Inflammatory macrophage treated with lipopolysaccharide for 4 hours (primary cell): ENCODE data around the gene ANKRD44.
"Not testable (repeated sequence)": the region's sequence is repeated elsewhere in the genome, so short reads cannot be mapped to it uniquely, and the experiment has no call there.

Experiments used
- DNase-seq: peaks from one replicate; pipeline ENCODE4 v3.0.0-alpha.2; 2020

ANKRD44 gene

DNA sequence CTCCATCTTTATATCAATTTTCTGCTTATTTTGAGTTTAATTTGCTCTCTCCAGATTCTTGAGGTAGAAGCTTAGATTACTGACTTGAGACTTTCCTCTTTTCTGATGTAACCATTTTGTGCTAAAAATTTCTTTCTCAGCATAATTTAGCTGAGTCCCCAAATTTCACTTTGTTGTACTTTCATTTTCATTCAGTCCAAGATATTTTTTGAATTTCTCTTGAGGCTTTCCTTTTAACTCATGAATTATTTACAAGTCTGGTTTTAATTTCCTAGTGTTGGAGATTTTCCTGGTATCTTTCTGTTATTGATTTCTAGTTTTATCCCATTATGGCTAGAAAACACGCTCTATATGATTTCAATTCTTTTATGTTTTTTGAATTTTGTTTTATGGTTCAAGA lies 239.4 kb downstream of the ANKRD44 start:
- peak; percentile 41 for DNase-seq

DNA sequence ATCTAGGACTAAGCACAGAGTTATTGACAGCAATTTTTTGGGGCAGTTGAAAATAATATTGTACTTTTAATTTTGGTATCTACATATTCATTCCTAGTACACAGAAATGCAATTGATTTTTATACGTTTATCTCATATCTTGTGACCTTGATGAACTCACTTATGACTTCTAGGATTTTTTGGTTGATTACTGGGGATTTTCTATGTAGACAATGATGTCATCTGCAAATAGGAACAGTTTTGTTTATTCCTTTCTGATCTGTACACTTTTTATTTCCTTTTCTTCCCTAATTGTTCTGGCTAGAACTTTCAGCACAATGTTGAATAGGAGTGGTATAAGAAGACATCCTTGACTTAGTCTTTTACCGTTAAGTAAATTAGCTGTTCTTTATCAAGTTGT lies 240.6 kb downstream of the ANKRD44 start:
- DNase-seq, result peak; percentile 43

DNA sequence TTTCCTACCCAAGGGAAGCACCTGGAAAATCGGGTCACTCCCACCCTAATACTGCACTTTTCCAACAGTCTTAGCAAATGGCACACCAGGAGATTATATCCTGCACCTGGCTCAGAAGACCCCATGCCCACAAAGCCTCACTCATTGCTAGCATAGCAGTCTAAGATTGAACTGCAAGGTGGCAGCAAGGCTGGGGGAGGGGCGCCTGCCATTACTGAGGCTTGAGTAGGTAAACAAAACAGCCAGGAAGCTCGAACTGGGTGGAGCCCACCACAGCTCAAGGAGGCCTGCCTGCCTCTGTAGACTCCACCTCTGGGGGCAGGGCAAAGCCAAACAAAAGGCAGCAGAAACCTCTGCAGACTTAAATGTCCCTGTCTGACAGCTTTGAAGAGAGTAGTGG lies 248.0 kb downstream of the ANKRD44 start:
- not testable (repeated sequence) for DNase-seq

DNA sequence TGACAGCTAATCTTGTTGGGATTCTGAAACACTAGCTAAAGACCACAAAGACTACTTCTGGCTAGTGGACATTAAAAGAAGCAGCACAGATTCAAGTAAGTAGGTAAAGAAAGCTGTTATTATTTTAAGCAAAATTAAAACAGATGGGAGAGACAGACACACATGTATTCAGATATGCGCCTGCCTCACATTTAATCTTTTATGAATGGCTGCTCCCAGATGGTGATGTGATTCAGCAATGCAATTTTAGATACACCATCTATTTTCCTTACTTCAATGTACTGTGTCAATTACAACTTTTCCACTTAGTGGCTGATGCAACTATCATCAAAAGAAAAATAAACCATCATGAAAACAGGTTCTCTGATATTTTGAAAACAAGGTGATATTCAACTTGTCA lies 251.1 kb downstream of the ANKRD44 start:
- DNase-seq, result no peak

- no peak for DNase-seq
Measured at GRCh38 chr2:197058777-197059300, 251.7 kb downstream of the ANKRD44 start.

DNA sequence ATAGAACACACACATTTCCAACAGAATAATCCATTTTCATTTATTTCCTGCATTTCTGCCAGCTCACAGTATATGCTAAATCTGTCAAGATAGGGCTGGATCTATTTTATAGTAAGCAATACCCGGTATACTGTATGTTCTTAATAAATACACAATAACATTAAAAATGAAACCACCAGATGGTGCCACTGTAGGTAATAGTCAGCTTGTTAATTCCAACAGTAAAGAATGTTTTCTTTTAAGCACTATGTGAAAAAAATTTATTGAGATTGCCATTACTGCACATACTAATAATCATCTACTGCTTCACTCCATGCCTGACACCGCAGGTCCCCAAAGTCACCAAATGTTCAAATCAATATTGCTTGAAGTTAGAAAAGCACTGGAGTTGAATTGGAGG lies 252.6 kb downstream of the ANKRD44 start:
- no peak for DNase-seq

- no peak for DNase-seq
Measured at GRCh38 chr2:197055045-197055444, 255.5 kb downstream of the ANKRD44 start.

GRCh38 chr2:197054437-197054836 lies 256.1 kb downstream of the ANKRD44 start:
- DNase-seq, result no peak

GRCh38 chr2:197052356-197052755 lies 258.2 kb downstream of the ANKRD44 start:
- DNase-seq, result no peak

- peak; percentile 15 for DNase-seq
Measured at GRCh38 chr2:197045115-197045514, 265.5 kb downstream of the ANKRD44 start.

DNA sequence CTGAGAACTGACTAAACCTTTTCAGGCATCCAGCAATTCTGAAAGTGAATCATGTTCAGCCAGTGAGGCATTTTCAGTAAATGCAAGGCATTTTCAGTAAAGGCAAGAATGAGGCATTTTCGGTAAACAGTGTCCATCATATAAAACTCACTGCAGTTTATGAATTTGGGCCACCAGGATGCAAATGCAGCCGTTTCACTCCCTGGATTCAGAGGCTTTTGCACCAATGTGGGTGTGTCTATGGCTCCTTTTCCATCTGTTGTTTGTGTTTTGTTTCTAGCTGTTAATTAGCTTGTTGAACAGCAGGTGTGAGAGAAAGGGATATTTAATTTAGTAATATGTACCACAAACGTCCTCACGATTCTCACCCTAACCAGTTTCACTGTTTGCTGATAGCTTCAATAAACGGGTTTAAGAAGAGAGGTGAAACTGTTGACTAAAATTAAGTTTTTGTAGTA lies 267.8 kb downstream of the ANKRD44 start:
- DNase-seq, result no peak

- no peak for DNase-seq
Measured at GRCh38 chr2:197037863-197038398, 272.6 kb downstream of the ANKRD44 start.

- DNase-seq, result no peak
Measured at GRCh38 chr2:197035002-197035401, 275.6 kb downstream of the ANKRD44 start.

DNA sequence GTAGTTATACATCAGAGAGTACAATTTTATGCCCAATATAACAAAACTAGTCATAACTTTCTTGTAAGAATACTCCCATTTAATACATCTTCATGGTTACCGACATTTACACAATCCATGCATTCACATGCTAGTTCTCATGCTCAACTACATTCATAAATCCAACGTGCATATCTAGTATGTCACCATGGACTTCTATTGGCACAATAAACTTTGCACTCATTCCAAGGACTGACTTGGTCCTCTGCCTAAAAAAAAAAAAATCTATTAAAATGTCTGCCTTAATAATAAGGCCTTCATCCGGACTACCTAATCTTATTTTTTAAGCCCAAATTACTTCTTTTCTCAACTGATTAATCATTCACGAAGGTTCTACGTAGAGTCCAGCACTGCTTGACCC lies 276.3 kb downstream of the ANKRD44 start:
- no peak for DNase-seq

GRCh38 chr2:197033222-197033621 lies 277.4 kb downstream of the ANKRD44 start:
- no peak for DNase-seq

GRCh38 chr2:197031803-197032202 lies 278.8 kb downstream of the ANKRD44 start:
- no peak for DNase-seq

- DNase-seq, result no peak
Measured at GRCh38 chr2:197030090-197030489, 280.5 kb downstream of the ANKRD44 start.

- no peak for DNase-seq
Measured at GRCh38 chr2:197028633-197029032, 281.9 kb downstream of the ANKRD44 start.

DNA sequence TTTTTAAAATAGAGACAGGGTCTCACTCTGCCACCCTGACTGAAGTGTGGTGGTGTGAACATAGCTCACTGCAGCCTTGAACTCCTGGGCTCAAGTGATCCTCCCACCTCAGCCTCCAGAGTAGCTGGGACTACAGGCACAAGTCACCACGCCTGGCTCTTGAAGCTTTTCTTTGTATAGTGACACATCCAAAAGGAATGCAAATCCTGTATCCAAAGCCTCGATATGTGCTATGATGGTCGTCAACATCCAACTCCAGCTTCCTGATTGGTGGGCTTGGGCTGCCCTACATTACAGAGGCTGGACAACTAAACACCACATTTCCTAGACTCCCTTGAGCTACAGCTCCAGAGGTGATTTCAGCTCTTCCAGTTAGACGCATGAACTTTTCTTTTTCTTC lies 282.4 kb downstream of the ANKRD44 start:
- DNase-seq, result no peak

DNA sequence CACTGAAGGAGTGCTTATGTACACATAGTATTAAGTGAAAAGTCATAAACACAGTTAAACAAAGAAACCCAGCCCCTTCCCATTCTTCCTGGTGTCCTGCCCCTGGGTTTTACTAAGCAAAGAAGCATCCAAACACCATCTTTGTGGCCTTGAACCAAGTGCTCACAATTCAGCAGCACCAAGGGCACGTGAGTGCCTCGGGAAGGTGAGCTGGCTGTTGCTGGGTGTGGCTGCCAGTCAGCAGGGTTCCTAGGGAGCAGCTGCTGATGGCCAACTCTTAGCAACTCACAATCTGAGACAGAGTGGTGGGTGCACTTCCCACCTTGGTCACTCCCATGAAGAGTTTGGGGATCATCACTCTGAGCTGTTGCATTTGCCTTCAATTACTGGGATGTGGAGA lies 286.4 kb downstream of the ANKRD44 start:
- no peak for DNase-seq

DNA sequence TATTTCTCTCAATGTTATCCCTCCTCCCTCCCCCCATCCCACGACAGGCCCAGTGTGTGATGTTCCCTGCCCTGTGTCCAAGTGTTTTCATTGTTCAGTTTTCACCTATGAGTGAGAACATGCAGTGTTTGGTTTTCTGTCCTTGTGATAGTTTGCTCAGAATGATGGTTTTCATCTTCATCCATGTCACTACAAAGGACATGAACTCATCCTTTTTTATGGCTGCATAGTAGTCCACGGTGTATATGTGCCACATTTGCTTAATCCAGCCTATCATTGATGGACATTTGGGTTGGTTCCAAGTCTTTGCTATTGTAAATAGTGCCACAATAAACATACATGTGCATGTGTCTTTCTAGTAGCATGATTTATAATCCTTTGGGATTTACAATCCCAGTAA lies 289.7 kb downstream of the ANKRD44 start:
- not testable (repeated sequence) for DNase-seq

- DNase-seq, result no peak
Measured at GRCh38 chr2:197013098-197013497, 297.5 kb downstream of the ANKRD44 start.

DNA sequence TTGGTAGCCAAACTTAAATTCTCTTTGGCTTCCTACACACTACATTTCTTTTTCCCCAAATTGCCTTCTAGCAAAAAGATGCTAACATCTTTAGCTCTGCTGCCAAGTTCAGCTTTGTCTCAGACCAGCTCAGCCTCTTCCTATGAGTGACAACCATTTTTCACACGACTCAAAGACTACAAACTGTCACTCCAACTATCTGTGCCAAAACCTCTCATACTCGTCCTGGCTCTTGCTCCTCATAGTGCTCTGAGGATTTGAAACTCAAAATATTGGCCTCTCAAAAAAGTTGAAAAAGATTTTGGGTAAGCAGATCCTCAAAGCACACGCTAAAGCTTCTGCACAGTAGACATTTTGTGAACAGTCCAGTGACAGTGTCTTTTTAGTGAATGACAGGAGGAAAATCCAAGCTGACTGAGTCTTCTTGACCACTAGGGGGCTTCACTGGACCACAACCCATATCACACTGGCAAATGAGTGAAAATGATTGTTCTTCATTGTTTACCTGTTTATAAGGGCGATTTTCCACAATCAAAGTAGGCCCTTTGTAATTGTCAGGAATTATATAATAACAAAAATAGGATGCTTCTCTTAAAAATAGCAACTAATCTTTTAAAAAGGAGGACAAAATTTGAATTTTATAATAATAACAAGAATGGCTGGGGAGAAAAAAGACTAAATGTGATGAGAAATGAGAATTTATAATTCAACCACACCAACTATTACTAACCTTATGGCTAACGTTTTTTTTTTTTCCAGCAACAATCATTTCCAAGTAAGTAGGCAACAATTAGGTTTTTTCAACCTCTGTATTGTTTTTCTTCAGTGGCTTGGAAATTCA lies 298.6 kb downstream of the ANKRD44 start:
- peak; percentile 21 for DNase-seq

- no peak for DNase-seq
Measured at GRCh38 chr2:197011021-197011417, 299.6 kb downstream of the ANKRD44 start.
